IPS-18a (cell line): ENCODE results near the gene CFLAR.
A peak's percentile ranks its signal among the peaks of the same experiment; 100 is the strongest.
"Not testable (repeated sequence)": the region's sequence is repeated elsewhere in the genome, so short reads cannot be mapped to it uniquely, and the experiment has no call there.

Experiments used
- H3K27ac ChIP-seq: one replicate; pipeline ENCODE4 v1.5.1; 2013; ENCODE audit warnings: low read length
- H3K27me3 ChIP-seq: one replicate; pipeline ENCODE4 v1.6.1; 2013; ENCODE audit warnings: mild to moderate bottlenecking, low read length; ENCODE audit not compliant: control insufficient read depth, insufficient read depth
- H3K36me3 ChIP-seq: one replicate; pipeline ENCODE4 v1.6.1; 2013; ENCODE audit warnings: low read depth, low read length; ENCODE audit not compliant: control insufficient read depth
- H3K4me1 ChIP-seq: one replicate; pipeline ENCODE4 v1.6.1; 2013; ENCODE audit warnings: low read depth, low read length; ENCODE audit not compliant: control insufficient read depth
- H3K4me3 ChIP-seq: one replicate; pipeline ENCODE4 v1.5.1; 2013; ENCODE audit warnings: low read length
- H3K9ac ChIP-seq: one replicate; pipeline ENCODE4 v1.6.1; 2013; ENCODE audit warnings: mild to moderate bottlenecking, low read length, moderate library complexity
- H3K9me3 ChIP-seq: one replicate; pipeline ENCODE4 v1.6.1; 2013; ENCODE audit warnings: low read depth, low read length; ENCODE audit not compliant: control insufficient read depth

CFLAR gene

GRCh38 chr2:201138401-201138970, 22.5 kb downstream of the CFLAR start:
- peaks cover 8% of the 10 kb centered on the region for H3K27me3 ChIP-seq
- no peak overlapping the region for H3K27ac ChIP-seq
- H3K9ac ChIP-seq = no peak overlapping the region
- H3K4me1 ChIP-seq = peaks cover 8% of the 10 kb centered on the region
- no peaks in the 10 kb centered on the region for H3K36me3 ChIP-seq
- H3K4me3 ChIP-seq = no peak overlapping the region
- H3K9me3 ChIP-seq = no peaks in the 10 kb centered on the region

DNA sequence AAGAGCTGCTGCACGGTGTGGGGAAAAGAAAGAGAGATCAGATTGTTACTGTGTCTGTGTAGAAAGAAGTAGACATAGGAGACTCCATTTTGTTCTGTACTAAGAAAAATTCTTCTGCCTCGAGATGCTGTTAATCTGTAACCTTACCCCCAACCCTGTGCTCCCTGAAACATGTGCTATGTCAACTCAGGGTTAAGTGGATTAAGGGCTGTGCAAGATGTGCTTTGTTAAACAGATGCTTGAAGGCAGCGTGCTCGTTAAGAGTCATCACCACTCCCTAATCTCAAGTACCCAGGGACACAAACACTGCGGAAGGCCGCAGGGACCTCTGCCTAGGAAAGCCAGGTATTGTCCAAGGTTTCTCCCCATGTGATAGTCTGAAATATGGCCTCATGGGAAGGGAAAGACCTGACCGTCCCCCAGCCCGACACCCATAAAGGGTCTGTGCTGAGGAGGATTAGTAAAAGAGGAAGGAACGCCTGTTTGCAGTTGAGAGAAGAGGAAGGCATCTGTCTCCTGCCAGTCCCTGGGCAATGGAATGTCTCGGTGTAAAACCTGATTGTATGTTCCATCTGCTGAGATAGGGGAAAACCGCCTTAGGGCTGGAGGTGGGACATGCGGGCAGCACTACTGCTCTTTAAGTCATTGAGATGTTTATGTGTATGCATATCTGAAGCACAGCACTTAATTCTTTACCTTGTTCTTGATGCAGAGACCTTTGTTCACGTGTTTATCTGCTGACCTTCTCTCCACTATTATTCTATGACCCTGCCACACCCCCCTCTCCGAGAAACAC, 23.2 kb downstream of the CFLAR start:
- H3K27ac ChIP-seq, H3K36me3 ChIP-seq, H3K4me1 ChIP-seq, H3K9ac ChIP-seq, H3K9me3 ChIP-seq, H3K27me3 ChIP-seq: not testable (repeated sequence)
- H3K4me3 ChIP-seq = peak overlapping the region; percentile 35

DNA sequence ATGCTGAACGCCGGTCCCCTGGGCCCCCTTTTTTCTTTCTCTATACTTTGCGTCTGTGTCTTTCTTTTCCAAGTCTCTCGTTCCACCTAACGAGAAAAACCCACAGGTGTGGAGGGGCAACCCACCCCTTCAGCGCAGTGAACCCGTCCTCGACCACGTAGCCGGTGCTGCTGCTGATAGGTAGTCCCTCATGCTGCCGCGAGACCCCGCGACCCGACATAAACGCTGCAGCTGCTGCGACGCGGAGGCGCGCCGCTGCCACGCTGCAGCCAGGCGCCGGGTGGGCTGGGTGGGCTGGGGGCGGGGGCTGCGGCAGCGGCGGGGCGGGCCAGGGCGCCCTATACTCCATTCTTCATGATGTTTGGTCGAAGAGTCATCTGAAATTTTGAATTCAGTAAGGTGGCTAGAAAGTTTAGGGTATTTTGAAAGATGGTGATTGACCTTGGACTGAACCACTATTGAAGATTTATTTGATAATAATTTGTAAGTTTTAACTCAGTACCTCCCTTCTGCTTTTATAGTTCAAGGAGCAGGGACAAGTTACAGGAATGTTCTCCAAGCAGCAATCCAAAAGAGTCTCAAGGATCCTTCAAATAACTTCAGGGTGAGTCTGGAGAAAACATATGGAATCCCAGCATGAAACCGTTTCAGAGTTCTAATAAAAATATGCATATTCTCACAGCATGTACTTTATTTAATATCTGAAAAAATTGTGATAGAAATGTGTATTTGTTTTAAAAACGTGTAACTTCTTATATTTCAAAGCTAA, 24.1 kb downstream of the CFLAR start:
- peak overlapping the region; percentile 40 for H3K4me3 ChIP-seq
- peaks cover 8% of the 10 kb centered on the region for H3K4me1 ChIP-seq
- H3K27ac ChIP-seq = no peak overlapping the region
- peaks cover 8% of the 10 kb centered on the region for H3K27me3 ChIP-seq
- no peak overlapping the region for H3K9ac ChIP-seq
- no peaks in the 10 kb centered on the region for H3K36me3 ChIP-seq
- H3K9me3 ChIP-seq = no peaks in the 10 kb centered on the region

DNA sequence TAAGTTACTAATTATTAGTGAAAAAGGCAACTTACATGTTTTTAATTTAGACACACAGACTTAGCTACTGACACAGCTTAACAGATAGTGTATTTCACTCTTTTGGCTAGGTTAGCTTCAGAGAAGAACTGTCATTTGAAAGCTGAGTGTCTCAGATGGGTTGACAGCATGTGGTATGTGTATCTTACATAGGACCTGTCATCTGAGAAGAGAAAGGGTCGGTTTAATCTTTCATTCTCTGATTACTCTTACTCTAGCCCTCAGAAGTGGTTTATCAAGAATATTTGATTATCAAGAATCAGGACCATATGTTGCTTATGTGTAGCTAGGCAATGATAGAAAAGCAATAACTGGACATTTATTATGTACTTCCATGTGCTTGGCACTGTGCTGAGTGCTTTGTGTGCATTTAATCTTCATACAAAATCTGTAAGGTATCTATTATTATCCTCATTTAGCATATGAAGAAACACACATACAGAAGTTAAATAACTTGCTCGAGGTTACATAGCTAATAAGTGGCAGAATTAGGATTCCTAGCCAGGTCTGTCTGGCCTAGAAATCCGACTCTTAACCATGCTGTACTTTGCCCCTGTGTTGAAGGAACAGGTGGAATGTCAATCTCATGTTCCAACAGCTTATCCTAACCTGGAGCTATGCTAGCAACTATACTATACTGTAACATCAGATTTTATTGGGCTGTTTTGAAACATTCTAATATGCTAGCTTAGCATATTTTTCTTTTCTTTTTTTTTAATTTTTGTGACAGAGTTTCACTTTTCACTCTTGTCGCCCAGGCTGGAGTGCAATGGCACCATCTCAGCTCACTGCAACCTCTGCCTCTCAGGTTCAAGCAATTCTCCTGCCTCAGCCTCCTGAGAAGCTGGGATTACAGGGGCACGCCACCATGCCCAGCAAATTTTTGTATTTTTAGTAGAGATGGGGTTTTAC, 28.4 kb downstream of the CFLAR start:
- H3K4me1 ChIP-seq = peaks cover 11% of the 10 kb centered on the region
- no peaks in the 10 kb centered on the region for H3K36me3 ChIP-seq
- H3K27me3 ChIP-seq = peaks cover 8% of the 10 kb centered on the region
- H3K9ac ChIP-seq = no peak overlapping the region
- H3K9me3 ChIP-seq = no peaks in the 10 kb centered on the region
- H3K27ac ChIP-seq = no peak overlapping the region
- no peak overlapping the region for H3K4me3 ChIP-seq

GRCh38 chr2:201148434-201148990, 32.5 kb downstream of the CFLAR start:
- Histone ChIP-seq H3K4me1 (peaks cover 4% of the 10 kb centered on the region), H3K27me3 (no peaks in the 10 kb centered on the region), H3K36me3 (no peaks in the 10 kb centered on the region), H3K9me3 (no peaks in the 10 kb centered on the region), H3K9ac (no peak overlapping the region), H3K4me3 (no peak overlapping the region), H3K27ac (no peak overlapping the region)

DNA sequence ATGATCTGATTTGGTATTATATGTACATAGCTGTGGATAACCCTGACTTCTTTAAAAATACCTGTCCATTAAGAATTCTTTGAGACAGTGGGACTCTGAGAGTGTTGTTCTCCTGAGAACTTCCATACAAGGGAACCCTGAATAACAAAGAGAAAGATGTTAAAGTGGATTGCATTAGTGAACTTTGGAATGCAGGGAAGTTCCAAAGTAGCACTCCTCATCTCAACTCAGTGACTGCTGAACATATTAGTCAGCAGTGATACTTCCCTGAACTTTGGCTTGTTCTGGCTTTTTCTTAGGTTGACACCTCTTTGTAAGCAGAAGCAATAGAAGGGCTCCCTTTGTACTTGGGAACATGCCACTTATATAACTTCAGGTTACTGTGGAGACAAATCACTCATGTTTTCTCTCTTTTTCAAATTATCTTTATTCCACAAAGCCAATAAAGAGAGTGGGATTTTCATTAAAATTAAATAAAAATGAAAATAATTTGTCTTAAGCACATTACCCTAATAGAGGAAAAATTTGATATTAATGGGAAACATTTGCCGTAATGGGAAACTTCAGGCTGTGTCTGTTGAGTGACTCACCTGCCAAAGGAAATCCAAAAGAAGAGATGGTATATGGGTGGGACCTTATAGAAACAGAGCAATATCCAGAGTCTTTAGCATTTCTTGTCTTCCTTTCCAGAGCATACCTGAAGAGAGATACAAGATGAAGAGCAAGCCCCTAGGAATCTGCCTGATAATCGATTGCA, 33.3 kb downstream of the CFLAR start:
- Histone ChIP-seq H3K27ac (no peak overlapping the region), H3K4me1 (peaks cover 4% of the 10 kb centered on the region), H3K9ac (no peak overlapping the region), H3K36me3 (no peaks in the 10 kb centered on the region), H3K27me3 (no peaks in the 10 kb centered on the region), H3K9me3 (no peaks in the 10 kb centered on the region), H3K4me3 (no peak overlapping the region)

- not testable (repeated sequence) for H3K27me3 ChIP-seq, H3K4me3 ChIP-seq, H3K4me1 ChIP-seq, H3K36me3 ChIP-seq, H3K9me3 ChIP-seq, H3K27ac ChIP-seq, H3K9ac ChIP-seq
Measured at GRCh38 chr2:201149821-201150165, 33.8 kb downstream of the CFLAR start.

GRCh38 chr2:201150454-201151020, 34.6 kb downstream of the CFLAR start:
- no peaks in the 10 kb centered on the region for H3K27me3 ChIP-seq
- H3K4me1 ChIP-seq = peaks cover 4% of the 10 kb centered on the region
- no peak overlapping the region for H3K27ac ChIP-seq
- no peak overlapping the region for H3K9ac ChIP-seq
- H3K9me3 ChIP-seq = no peaks in the 10 kb centered on the region
- no peak overlapping the region for H3K4me3 ChIP-seq
- no peaks in the 10 kb centered on the region for H3K36me3 ChIP-seq

GRCh38 chr2:201151127-201151981, 35.4 kb downstream of the CFLAR start:
- H3K27me3 ChIP-seq = no peaks in the 10 kb centered on the region
- H3K4me3 ChIP-seq = no peak overlapping the region
- no peak overlapping the region for H3K9ac ChIP-seq
- no peak overlapping the region for H3K27ac ChIP-seq
- H3K9me3 ChIP-seq = no peaks in the 10 kb centered on the region
- no peaks in the 10 kb centered on the region for H3K36me3 ChIP-seq
- H3K4me1 ChIP-seq = peaks cover 4% of the 10 kb centered on the region

DNA sequence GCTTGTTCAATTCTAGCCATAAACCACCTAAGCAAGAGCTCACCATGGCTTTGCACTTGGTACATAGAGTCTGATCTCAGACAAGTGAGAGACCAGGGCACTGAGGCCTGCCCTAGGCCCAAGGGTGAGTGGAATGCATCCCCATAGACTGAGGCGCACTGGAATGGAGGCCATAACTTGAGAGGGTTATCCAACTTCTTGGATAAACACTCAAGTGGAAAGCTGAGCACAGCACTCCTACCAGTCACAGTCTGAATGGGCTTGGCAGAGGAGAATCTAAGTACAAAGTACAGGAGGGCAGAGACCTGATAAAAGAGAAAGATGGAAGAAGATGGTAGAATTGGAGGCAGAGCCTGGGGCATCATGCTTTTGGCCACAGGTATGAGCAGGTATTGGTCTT, 36.6 kb downstream of the CFLAR start:
- H3K27ac ChIP-seq = no peak overlapping the region
- H3K4me3 ChIP-seq = no peak overlapping the region
- no peaks in the 10 kb centered on the region for H3K9me3 ChIP-seq
- peaks cover 4% of the 10 kb centered on the region for H3K4me1 ChIP-seq
- no peaks in the 10 kb centered on the region for H3K27me3 ChIP-seq
- no peak overlapping the region for H3K9ac ChIP-seq
- H3K36me3 ChIP-seq = no peaks in the 10 kb centered on the region
